ENCODE measurements around the gene ADIPOQ.
"Not testable (repeated sequence)": the region's sequence is repeated elsewhere in the genome, so short reads cannot be mapped to it uniquely, and the experiment has no call there.

The ADIPOQ gene

DNA sequence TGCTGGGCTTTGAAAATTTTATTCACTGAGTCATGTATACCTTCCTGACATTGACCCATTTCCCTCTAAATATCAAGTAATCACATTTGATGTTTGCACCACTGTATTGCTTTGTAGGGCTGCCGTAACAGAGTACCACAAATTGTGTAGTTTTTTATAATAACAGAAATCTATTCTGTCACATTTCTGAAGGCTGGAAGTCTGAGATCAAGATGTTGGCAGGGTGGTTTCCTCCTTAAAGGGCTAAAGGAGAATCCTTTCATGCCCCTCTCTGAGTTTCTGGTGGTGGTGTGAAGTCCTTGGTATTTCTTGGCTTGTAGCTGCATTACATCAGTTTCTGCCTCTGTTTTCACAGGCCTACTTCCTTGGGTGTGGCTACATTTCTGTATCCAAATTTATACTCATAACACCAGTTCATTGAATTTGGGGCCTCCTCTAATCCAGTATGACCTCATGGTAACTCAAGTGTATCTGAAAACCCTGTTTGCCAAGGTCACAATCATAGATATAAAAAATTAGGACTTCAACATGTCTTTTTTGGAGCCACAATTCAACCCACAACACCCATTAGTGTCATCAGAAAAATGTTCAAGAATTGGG, 58.7 kb downstream of the ADIPOQ start:
- no peak overlapping the region for H3K4me3 ChIP-seq (ENCODE audit: low read depth, low read length)

DNA sequence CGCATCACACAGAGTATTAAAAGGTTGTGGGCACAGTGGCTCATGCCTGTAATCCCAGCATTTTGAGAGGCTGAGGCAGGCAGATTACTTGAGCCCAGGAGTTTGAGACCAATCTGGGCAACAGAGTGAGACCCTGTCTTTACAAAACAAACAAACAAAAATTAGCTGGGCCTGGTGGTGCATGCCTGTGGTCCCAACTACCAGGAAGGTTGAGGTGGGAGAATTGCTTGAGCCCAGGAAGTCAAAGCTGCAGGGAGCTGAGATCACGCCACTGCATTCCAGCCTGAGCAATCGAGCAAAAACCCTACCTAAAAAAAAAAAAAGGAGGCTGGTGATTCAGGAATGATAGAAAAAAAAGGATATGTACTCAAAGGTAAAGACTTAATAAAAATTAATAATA, 59.6 kb downstream of the ADIPOQ start:
- no peak overlapping the region for H3K4me3 ChIP-seq (ENCODE audit: low read depth, low read length)

DNA sequence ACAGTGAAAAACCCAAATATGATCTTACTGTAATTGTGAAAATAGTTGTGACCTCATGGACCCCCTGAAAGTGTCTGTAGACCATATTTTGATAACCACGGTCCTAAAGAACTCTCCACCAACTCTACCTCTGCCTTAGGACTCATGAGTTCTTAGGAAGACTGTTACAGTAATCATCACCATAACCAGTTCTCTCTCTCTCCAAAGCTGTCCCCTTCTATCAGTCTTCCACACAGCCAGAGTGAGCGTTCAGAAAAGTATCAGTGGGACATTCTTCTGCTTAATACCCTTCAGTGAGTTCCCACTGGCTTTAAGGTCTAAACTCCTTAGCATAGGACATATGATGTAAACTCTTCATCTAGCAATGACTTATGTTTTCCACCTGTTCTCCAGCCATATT, 60.2 kb downstream of the ADIPOQ start:
- no peak overlapping the region for H3K4me3 ChIP-seq (ENCODE audit: low read depth, low read length)

DNA sequence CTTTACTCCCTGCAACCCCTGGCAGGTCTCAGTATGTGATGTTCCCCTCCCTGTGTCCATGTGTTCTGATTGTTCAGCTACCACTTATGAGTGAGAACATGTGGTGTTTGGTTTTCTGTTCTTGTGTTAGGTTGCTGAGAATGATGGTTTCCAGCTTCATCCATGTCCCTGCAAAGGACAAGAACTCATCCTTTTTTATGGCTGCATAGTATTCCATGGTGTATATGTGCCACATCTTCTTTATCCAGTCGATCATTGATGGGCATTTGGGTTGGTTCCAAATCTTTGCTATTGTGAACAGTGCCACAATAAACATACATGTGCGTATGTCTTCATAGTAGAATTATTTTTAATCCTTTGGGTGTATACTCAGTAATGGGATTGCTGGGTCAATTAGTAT, 61.2 kb downstream of the ADIPOQ start:
- not testable (repeated sequence) for H3K4me3 ChIP-seq (ENCODE audit: low read depth, low read length)

DNA sequence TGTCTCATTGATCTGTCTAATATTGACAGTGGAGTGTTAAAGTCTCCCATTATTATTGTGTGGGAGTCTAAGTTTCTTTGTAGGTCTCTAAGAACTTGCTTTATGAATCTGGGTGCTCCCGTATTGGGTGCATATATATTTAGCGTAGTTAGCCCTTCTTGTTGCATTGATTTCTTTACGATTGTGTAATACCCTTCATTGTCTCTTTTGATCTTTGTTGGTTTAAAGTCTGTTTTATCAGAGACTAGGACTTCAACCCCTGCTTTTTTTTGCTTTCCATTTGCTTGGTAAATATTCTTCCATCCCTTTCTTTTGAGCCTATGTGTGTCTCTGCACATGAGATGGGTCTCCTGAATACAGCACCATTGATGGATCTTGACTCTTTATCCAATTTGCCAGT, 64.6 kb downstream of the ADIPOQ start:
- not testable (repeated sequence) for H3K4me3 ChIP-seq (ENCODE audit: low read depth, low read length)
